CD4-positive, alpha-beta T cell treated with Interleukin-2 at 100 ng/mL for 4 hours (primary cell): ENCODE measurements around the gene TRAPPC2B.
"Not testable (repeated sequence)": the region's sequence is repeated elsewhere in the genome, so short reads cannot be mapped to it uniquely, and the experiment has no call there.

Experiments
- DNase-seq: peaks from one replicate; pipeline ENCODE4 v3.0.0-alpha.2; 2020; ENCODE audit warnings: low spot score

The TRAPPC2B gene

DNA sequence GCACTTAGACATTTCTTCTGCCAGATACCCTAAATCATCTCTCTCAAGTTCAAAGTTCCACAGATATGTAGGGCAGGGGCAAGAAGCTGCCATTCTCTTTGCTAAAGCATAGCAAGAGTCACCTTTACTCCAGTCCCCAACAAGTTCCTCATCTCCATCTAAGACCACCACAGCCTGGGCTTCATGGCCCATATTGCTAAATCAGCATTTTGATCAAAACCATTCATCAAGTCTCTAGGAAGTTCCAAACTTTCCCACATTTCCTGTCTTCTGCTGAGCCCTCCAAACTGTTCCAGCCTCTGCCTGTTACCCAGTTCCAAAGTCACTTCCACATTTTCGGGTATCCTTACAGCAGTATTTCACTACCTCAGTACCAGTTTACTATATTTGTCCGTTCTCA, 11.3 kb downstream of the TRAPPC2B start:
- DNase-seq: not testable (repeated sequence)

DNA sequence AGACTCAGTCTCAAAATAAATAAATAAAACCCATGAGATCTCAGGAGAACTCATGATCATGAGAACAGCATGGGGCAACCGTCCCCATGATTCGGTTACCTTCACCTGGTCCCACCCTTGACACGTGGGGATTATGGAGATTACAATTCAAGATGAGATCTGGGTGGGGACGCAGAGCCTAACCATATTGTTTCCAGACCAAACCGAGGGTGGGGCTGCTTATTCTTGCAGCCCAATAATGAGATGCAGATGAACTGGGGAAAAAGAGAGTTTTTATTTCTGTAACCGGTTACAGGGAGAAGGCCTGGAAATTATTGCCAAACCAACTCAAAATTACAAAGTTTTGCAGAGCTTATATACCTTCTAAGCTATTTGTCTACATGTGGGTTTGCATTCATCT, 12.8 kb downstream of the TRAPPC2B start:
- no peak for DNase-seq

DNA sequence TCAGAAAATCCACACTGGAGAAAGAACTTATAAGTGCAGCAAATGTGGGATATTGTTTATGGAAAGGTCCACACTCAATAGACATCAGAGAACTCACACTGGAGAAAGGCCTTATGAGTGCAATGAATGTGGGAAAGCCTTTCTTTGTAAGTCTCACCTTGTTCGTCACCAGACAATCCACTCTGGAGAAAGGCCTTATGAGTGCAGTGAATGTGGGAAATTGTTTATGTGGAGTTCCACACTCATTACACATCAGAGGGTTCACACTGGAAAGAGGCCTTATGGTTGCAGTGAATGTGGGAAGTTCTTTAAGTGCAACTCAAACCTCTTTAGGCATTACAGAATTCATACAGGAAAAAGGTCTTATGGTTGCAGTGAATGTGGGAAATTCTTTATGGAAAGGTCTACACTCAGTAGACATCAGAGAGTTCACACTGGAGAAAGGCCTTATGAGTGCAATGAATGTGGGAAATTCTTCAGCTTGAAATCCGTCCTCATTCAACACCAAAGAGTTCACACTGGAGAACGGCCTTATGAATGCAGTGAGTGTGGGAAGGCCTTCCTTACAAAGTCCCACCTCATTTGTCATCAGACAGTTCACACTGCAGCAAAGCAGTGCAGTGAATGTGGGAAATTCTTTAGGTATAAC, 14.3 kb downstream of the TRAPPC2B start:
- no peak for DNase-seq

DNA sequence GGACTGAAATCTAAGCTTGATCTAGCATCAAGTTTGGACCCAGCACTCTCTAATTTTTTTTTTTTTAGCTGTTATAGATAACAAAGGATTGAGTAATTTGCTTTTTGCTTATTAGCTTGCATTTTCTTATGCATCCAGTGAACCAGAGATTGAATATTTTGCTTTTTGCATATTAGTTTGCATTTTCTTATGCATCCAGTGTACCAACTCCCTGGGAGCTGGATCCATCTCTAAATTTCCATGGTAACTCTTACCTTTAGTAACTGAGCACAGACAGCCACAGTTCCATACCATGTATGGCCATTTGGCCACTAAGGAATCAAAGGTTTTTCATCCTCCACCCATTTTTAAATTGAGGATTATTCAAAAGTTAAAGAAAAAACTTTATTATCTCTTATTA, 17.6 kb downstream of the TRAPPC2B start:
- DNase-seq: no peak

DNA sequence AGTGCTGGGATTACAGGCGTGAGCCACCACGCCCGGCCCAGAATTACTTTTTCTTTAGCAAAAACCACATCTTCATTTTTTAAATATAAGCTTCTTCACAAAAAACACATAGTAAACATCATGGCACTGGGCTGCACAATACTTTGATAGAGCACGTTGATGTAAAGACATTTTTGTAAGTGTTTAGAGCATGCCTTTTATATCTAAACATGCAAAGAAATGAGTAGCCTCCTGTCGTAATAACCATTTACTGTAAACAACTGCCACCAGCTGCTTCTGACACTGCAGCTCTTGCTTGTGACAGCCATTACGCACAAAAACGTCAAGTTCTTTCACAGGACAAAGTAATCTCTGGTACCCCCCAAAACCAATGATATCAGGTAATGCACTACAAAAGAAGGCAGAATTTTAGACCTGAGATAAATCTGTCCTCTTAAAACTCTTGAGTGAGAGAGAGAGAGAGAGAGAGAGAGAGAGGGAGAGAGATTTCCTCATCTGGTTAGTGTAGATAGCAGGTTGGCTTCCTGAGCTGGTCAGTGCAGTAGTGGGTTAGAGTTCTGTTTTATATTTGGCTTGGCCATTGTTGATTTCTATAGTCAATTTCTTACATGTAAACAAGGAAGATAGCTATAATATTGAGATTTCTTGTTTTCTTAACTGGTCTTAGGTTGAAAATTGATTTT, 19.6 kb downstream of the TRAPPC2B start:
- DNase-seq: no peak

DNA sequence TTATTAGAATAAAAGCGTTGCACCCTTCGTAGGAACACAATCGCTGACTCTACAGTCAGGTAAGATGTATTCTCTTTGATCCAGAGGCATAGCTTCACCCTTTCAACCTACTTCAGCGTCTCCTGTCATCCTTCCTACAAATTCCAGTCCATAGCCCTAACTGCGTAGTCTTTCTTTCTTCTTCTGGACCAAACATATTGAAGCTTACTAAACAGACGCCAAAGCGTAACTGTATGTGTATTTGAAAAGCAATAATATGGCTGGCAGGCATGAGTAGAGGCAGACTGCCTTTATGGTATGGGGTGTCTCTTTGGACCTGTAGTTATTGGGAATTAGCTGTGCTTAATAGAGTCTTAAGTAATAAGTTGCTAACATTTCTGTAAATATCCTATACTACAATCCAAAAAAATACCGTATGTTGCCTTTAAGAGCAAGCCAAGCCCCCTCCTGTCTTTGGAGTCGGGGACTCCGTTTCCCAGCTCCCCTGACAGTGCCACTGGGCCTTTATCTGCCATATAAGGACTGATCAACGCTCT, 25.9 kb downstream of the TRAPPC2B start:
- DNase-seq: no peak

DNA sequence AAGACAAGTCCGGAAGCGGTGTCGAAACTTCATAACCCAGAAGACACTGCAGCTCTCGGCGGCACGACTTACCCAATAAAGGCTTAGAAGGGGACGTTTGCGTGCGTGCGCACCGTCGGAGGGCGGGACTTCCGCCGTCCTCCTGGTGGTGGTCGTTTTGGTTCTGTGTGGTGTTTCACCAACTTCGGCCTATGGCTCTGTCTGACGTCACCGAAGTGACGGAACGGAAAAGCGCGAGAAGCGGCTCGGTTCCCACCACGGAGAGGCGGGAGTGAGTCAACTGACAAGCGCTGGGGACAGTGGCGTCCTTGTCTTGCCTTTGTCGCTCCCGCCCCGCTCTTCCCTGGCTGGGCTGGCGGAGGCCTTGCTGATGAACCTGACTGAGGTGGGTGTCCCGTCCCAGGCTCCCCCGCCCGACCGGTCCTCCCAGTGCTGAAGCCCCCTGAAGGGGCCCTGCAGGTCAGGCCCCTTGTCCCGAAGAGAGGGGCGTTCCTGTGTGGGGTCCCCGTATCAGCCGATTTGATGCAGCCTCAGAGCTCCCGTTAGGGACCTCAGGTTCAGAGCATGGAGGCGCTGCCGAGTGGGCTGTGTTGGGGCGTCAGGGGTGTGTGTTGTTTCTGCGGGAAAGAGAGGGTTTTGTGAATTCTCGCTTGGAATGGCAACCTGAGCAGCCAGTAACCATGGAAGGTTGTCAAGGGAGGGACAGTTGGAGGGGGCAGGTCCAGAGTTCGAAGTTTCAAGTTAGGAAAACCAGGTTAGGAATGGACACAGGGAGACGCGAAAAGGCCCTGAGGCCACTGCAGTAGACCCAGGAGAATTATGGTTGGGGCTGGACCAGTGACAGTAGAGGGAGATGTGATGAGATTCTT, 26.6 kb downstream of the TRAPPC2B start, which contains the start of gene ZNF548:
Gene ZNF548 (plus strand): TSS at position 125 of the 869 bp plus-strand sequence. CDS start 246 bp downstream, at position 371.
- peak; percentile 97 for DNase-seq

DNA sequence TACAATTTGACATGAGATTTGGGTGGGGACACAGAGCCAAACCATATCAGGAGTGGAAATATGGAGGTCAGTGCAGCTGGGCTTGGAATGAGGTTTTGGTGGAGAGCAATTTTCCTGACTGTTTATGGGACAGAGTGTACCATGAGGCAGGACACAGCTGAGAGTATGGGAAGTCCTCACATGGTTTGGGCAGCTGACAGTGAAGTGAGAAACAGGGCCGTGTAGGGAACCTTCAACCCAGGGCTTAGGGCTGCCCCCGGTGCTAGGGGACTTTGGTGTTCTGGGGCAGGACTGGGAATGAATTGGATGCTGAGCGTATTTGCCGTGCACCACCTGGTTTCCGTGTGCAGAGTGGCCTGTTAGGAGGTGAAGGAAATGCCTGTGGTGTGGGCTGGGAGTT, 32.4 kb downstream of the TRAPPC2B start:
- no peak for DNase-seq

DNA sequence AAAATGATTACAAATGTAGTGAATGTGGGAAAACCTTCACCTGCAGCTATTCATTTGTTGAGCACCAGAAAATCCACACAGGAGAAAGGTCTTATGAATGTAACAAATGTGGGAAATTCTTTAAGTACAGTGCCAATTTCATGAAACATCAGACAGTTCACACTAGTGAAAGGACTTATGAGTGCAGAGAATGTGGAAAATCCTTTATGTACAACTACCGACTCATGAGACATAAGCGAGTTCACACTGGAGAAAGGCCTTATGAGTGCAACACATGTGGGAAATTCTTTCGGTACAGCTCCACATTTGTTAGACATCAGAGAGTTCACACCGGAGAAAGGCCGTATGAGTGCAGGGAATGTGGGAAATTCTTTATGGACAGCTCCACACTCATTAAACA, 35.5 kb downstream of the TRAPPC2B start:
- no peak for DNase-seq

DNA sequence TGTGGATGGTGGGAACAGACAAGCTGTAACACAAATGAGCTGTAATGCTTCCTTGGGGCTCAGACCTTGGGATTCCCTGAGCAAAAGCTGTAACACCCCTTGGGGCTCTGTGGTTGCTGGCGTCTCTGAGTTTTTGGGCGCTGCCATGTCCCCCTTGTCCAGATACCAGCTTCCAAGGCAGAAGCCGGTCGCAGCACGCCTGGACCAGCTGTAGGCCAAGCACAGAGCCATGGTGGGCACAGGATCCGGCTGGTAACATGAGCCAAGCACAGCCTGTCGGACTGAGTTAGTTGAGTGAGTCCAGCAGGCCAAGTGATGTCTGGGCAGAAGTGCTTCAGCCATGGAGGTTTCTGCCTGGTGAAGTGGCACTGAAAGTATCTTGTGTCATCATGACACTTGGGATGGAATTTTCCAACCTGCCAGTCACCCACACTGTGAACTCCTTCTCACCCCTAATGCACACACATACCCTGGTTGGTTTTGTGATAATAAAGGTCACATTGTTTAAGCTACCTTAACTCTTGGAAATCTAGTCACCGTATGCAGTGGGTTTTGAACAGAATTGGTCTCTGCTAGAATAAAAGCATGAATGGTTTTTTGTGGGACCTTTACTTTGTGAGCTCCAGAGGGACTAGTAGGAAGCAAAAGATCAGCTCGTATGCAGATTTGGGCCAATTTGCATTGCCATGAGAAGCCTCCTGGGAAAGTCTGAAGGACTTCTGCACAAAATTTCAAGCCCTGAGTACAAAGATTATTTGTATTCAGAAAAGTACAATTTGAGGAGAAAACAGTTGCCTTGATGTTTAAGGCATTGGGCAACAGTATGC, 40.6 kb downstream of the TRAPPC2B start:
- DNase-seq: no peak

DNA sequence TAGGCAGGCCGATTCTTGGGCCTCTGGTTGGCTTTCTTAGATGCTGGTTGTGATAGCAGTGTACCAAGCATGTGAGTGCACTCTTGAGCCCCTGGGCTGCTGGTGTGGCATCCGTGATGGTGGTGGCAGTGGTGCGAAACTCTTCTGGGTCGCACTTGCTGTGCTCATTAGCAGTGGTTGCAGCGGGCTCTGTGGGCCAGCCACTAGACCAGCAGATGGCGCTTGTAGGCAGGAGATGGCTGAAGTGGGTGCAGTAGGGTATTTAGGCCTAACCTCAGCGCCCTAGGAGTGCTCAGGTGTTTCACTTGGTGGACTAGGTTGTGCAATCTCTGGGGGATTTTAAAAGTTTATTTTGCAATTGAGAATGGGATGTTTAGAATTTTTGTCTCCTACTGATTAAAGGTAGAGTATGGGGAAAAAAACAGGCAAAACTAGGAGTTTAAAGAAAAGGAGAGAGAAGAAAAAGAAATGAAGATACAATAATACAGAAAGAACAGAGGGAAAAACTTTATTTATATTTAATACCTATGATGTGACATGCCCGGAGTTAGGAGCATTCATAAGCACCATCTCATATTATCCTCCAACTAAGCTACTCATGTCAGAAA, 43.3 kb downstream of the TRAPPC2B start:
- peak; percentile 71 for DNase-seq

DNA sequence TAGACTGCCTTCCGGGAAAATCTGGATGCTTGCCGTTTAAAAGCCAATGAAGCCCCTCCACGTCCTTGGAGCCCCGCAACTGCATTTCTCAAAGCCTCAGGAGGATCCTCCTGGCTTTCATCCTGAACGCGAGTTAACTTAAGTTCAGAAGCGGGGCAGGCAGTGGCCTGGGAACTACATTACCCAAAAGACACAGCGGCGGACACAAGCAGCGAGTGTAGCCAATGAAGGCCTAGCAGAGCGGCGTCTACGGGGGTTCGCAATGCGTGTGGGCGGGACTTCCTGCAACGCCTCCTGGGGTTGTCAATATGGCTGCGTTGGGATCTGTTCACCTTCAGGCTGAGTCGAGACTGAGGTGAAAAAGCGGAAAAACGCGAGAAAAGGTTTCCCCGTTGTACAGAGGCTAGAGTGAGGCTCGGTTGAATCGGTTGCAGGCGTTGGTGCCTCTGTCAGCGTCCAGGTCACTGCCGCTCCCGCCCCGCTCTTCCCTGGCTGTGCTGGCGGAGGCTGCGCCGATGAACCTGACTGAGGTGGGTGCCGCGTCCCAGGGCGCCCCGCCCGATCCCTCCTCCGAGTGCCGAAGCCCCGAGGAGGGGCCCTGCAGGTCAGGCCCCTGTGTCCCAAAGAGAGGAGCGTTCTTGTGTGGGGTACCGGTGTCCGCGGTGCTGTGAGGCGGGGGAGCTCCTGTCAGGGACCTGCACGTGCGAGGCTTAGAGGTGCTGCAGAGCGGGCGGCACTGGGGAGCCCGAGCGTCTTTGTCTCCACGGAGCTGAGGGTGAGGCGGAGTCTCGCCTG, 47.7 kb downstream of the TRAPPC2B start, which contains the start of gene ZNF17:
Gene ZNF17 (plus strand): TSS at position 285 of the 795 bp plus-strand sequence. CDS start 2,455 bp downstream, outside the sequence.
- peak; percentile 93 for DNase-seq
